GM06990 (cell line): ENCODE results near the gene TUBA1C.
A peak's percentile ranks its signal among the peaks of the same experiment; 100 is the strongest.

ENCODE experiments used
- DNase-seq: peaks from one replicate; pipeline ENCODE4 v3.0.0-alpha.2; 2011; ENCODE audit not compliant: insufficient read length; ENCODE audit errors: extremely low read depth
- H3K27me3 ChIP-seq: replicated peaks from 2 replicates; pipeline ENCODE4 v1.6.0; 2011; ENCODE audit warnings: low read length; ENCODE audit not compliant: control insufficient read depth, insufficient read depth
- H3K36me3 ChIP-seq: 2 replicates; pipeline ENCODE4 v1.5.1; 2011; ENCODE audit warnings: low read length; ENCODE audit not compliant: control insufficient read depth, insufficient read depth
- H3K4me3 ChIP-seq: replicated peaks from 2 replicates; pipeline ENCODE4 v1.5.1; 2011; ENCODE audit warnings: low read depth, mild to moderate bottlenecking, control low read depth, low read length
- CTCF ChIP-seq: IDR thresholded peaks from 2 replicates; pipeline ENCODE4 v1.5.1; 2011; ENCODE audit warnings: low read length, control low read depth, mild to moderate bottlenecking, inconsistent platforms; ENCODE audit not compliant: insufficient read depth, poor library complexity, severe bottlenecking

The TUBA1C gene

GRCh38 chr12:49292729-49293055, 27.8 kb downstream of the TUBA1C start:
- H3K36me3 ChIP-seq: no peaks in the 10 kb centered on the region
- H3K27me3 ChIP-seq: peaks cover 6% of the 10 kb centered on the region; the same call in 1 of the 2 replicates
- DNase-seq: no peak
- H3K4me3 ChIP-seq: no peak overlapping the region
- TF ChIP-seq CTCF: no peak

- TF ChIP-seq CTCF: no peak
- Histone ChIP-seq H3K36me3 (no peaks in the 10 kb centered on the region), H3K4me3 (no peak overlapping the region), H3K27me3 (peaks cover 6% of the 10 kb centered on the region; the same call in 1 of the 2 replicates)
- no peak for DNase-seq
These were observed 28.4 kb downstream of the TUBA1C start for GRCh38 chr12:49293056-49293956.

- H3K36me3 ChIP-seq: no peaks in the 10 kb centered on the region
- H3K27me3 ChIP-seq: peaks cover 6% of the 10 kb centered on the region; the same call in 1 of the 2 replicates
- TF ChIP-seq CTCF: no peak
- DNase-seq: no peak
- no peak overlapping the region for H3K4me3 ChIP-seq
These were observed 29.4 kb downstream of the TUBA1C start for GRCh38 chr12:49294086-49294803.

- no peaks in the 10 kb centered on the region for H3K36me3 ChIP-seq
- TF ChIP-seq CTCF: no peak
- peaks cover 6% of the 10 kb centered on the region; the same call in 1 of the 2 replicates for H3K27me3 ChIP-seq
- DNase-seq: no peak
- H3K4me3 ChIP-seq: no peak overlapping the region
These were observed 29.9 kb downstream of the TUBA1C start for GRCh38 chr12:49294804-49295081.

- H3K4me3 ChIP-seq: no peak within 1 kb of the TSS
- TF ChIP-seq CTCF: peak; percentile 4
- DNase-seq: peak; percentile 28
- peaks cover 6% of the 10 kb centered on the region; the same call in 1 of the 2 replicates for H3K27me3 ChIP-seq
- no peaks in the 10 kb centered on the region for H3K36me3 ChIP-seq
These were observed 30.4 kb downstream of the TUBA1C start, which contains the start of gene PRPH for GRCh38 chr12:49295082-49295936. Gene PRPH, plus strand, starts transcription at chr12:49295147. Its CDS starts 54 bp downstream, at chr12:49295201.
